Measurements from ENCODE around the gene RAC3.

GRCh38 chr17:82076785-82077591 is 45.5 kb downstream of the RAC3 start:
- no peak for TF ChIP-seq CREB1 (IDR thresholded peaks at IDR 0.05; ENCODE audit: low read depth)
- TF ChIP-seq TAF1 (IDR thresholded peaks at IDR 0.05; ENCODE audit: low read depth) = no peak
- no peak for TF ChIP-seq MAX (IDR thresholded peaks at IDR 0.05)
- TF ChIP-seq YY1 (IDR thresholded peaks at IDR 0.05; ENCODE audit: low read depth) = no peak
- no peak for TF ChIP-seq RAD21 (IDR thresholded peaks at IDR 0.05; ENCODE audit: low read depth)
- TF ChIP-seq EGR1 (IDR thresholded peaks at IDR 0.05) = no peak
- no peak for TF ChIP-seq EP300 (IDR thresholded peaks at IDR 0.05; ENCODE audit: borderline replicate concordance)
- TF ChIP-seq CEBPB (IDR thresholded peaks at IDR 0.05) = no peak
- TF ChIP-seq REST (IDR thresholded peaks at IDR 0.05; ENCODE audit: low read depth) = no peak
- no peak for TF ChIP-seq ZBTB7A (IDR thresholded peaks at IDR 0.05; ENCODE audit: low read depth)
- no peak for TF ChIP-seq TEAD4 (IDR thresholded peaks at IDR 0.05)
- TF ChIP-seq FOXM1 (IDR thresholded peaks at IDR 0.05; ENCODE audit: borderline replicate concordance, low read depth) = no peak
